HG02840 (cell line): ENCODE results near the gene MCUR1.
"Not testable (repeated sequence)": the region's sequence is repeated elsewhere in the genome, so short reads cannot be mapped to it uniquely, and the experiment has no call there.

Experiments used
- ATAC-seq: cut with Tn5 transposase; IDR thresholded peaks from one replicate; pipeline ENCODE4 v1.9.1; 2021; ENCODE audit warnings: mild to moderate bottlenecking, moderate library complexity, moderate number of reproducible peaks; ENCODE audit not compliant: unreplicated experiment, low FRiP score

Gene MCUR1

GRCh38 chr6:13829419-13829818 lies 15.1 kb upstream of the MCUR1 start:
- not testable (repeated sequence) for ATAC-seq

GRCh38 chr6:13828656-13829301 lies 14.4 kb upstream of the MCUR1 start:
- not testable (repeated sequence) for ATAC-seq

- ATAC-seq: no peak
Observed at GRCh38 chr6:13827032-13827431, 12.7 kb upstream of the MCUR1 start.

- no peak for ATAC-seq
Observed at GRCh38 chr6:13825871-13826270, 11.5 kb upstream of the MCUR1 start.

- no peak for ATAC-seq
Observed at GRCh38 chr6:13818341-13818740, 4.0 kb upstream of the MCUR1 start.

GRCh38 chr6:13814938-13815575 lies 700 bp upstream of the MCUR1 start:
- ATAC-seq: no peak

- ATAC-seq: peak; percentile 33
Observed at GRCh38 chr6:13813621-13814175, 659 bp downstream of the MCUR1 start.

- no peak for ATAC-seq
Observed at GRCh38 chr6:13813026-13813425, 1.3 kb downstream of the MCUR1 start.

GRCh38 chr6:13812359-13812642 lies 2.1 kb downstream of the MCUR1 start:
- no peak for ATAC-seq

- ATAC-seq: no peak
Observed at GRCh38 chr6:13811627-13812358, 2.6 kb downstream of the MCUR1 start.

- ATAC-seq: no peak
Observed at GRCh38 chr6:13810688-13811446, 3.5 kb downstream of the MCUR1 start.

- no peak for ATAC-seq
Observed at GRCh38 chr6:13808801-13809200, 5.6 kb downstream of the MCUR1 start.

GRCh38 chr6:13807696-13808095 lies 6.7 kb downstream of the MCUR1 start:
- no peak for ATAC-seq

GRCh38 chr6:13803581-13803980 lies 10.8 kb downstream of the MCUR1 start:
- no peak for ATAC-seq

- no peak for ATAC-seq
Observed at GRCh38 chr6:13800615-13801014, 13.7 kb downstream of the MCUR1 start.

- ATAC-seq: no peak
Observed at GRCh38 chr6:13796781-13797180, 17.6 kb downstream of the MCUR1 start.

GRCh38 chr6:13795041-13795750 lies 19.2 kb downstream of the MCUR1 start:
- peak; percentile 74 for ATAC-seq

- no peak for ATAC-seq
Observed at GRCh38 chr6:13794184-13794583, 20.2 kb downstream of the MCUR1 start.

GRCh38 chr6:13789746-13790145 lies 24.6 kb downstream of the MCUR1 start:
- ATAC-seq: no peak

- no peak for ATAC-seq
Observed at GRCh38 chr6:13788820-13789219, 25.5 kb downstream of the MCUR1 start.
